GM21390 (cell line): ENCODE results near the gene GYPC.
"Not testable (repeated sequence)": the region's sequence is repeated elsewhere in the genome, so short reads cannot be mapped to it uniquely, and the experiment has no call there.

ENCODE experiments used
- ATAC-seq: cut with Tn5 transposase; IDR thresholded peaks from one replicate; pipeline ENCODE4 v1.9.1; 2021; ENCODE audit not compliant: unreplicated experiment

The GYPC gene

DNA sequence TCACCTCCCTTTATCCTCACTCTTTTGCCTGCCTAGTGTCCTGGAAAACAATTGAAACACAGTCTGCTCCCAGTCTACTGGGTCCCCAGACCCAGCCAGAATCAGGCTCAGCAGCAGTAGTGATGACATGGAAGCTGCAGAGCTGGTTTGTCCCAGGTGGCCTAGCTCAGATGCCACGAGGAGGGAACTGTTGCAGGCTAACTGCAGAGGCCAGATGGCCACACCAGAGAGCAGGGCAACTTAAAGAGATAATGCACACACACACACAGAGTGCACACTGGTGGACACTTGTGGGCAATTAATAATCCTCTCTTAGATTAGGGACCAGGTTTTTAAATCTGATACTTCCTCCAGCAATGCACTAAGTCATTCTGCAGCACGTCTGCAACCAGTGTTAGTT, 42.4 kb downstream of the GYPC start:
- no peak for ATAC-seq

DNA sequence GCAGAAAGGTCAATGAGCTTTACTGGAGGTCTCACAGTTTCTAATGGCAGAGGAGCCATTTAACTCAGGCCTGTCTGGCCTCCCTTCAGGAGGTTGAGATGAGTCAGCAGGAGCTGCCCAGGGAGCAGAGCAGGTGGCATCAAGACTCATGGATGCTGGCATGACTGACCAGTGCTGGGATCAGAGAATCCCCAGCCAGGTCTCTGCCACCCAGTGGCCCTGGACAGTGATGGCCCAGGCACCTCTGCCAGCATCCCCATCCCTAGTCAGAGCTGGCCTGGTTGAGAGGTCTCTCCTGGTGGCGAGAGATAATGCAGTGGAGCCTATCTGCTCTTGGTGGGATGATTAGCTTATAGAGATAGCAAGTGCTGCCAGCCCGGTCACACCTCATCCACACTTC, 43.1 kb downstream of the GYPC start:
- no peak for ATAC-seq

DNA sequence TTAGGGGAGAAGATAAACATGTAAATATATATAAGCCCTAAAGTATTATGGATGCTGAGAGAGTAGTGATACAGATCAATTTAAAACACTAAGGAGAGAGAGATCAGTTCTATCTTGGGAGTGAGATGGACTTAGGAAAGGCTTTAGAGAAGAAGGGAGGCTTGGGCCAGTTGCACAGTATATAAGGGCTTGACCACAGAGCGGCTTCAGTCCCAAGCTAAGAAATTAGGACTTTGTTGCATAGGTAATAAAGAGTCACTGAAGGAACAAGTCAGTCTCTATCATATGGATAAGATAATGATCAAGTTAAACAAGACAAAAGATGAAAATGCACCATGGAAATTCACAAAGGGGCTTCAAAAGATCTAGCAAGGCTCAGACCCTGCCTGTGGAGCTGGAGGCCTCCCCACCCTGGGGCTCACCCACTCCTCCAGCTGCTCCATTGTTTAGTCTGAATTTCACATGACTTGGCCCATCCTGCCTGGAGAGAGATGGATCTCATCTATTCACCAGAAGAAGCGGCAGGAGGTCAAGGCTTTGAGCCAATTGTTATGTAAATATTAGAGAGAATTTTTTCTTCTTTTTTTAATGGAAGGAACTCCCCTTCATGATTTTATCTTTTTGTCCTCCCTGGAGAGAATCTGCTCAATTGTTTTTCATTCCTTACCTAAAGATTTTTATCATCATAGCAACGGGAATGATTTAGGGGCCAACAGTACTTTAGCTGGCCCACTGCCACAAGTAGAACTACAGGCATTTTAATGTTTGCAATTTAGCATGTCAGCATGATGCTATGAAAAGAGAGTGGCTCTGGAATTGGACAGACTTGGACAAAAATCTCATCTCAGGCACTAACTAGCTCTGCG, 44.0 kb downstream of the GYPC start:
- ATAC-seq: no peak

DNA sequence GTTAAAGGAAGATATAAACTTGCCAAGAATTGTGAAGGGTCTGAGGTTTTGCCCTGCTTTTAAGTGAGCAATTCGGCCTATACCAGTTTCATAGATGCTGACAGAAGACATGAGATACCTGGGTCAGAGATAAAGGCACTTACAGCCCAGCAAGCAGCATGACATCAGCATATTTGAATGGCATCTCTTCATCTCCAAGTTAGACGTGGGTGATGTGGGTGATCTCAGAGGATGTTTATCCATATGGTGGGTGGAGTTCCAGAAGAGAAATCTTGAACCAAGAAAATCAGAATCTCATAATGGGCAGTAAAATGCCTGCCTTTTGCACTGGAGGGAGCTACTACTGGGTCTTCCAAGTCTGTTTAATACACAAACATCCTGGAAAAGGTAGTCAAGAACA, 44.7 kb downstream of the GYPC start:
- no peak for ATAC-seq

DNA sequence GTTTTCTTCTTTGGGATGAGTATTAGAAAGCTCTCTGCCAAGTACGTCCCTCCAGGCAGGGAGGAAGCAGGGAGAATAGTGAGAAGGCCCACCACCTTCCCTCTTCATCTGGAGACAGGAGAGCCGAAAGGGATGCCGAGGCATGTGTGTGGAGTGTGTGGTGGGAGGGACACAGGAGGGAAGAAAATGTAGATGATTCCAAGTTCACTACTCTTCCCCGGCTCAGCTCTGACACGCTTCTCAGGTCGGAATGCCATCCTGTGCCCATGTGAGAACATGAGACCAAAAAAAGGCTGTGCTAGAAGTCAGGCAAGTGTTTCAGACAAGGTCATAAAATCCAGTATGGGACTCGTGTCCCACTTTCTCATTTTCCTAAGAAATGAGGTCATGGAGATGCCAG, 47.4 kb downstream of the GYPC start:
- ATAC-seq: no peak

DNA sequence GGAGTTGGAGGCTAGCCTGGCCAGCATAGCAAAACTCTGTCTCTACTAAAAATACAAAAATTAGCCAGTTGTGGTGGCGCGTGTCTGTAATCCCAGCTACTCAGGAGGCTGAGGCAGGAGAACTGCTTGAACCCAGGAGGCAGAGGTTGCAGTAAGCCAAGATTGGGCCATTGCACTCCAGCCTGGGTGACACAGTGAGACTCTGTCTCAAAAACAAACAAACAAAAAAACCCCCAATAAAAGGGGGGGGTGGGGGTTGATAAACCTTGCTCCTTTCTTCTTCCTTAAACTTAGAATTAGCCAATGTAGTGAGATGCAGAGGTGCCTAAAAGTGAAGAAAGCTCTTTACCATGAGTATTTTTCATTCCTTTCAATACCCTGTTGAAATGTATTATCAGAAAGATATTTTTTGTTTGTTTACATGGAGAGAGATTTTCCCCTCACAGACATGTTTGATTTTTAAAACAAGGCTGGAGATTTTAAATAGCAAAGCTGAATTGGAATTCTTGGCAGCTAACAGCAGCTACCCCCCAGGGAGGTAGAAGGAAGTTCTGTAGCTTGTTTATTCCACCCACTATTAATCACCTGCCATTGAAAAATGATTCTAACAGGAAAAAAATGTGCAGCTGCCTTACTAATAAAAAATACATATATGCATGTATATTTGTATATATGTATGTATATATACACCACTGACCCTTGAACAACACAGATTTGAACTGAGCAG, 48.6 kb downstream of the GYPC start:
- no peak for ATAC-seq

DNA sequence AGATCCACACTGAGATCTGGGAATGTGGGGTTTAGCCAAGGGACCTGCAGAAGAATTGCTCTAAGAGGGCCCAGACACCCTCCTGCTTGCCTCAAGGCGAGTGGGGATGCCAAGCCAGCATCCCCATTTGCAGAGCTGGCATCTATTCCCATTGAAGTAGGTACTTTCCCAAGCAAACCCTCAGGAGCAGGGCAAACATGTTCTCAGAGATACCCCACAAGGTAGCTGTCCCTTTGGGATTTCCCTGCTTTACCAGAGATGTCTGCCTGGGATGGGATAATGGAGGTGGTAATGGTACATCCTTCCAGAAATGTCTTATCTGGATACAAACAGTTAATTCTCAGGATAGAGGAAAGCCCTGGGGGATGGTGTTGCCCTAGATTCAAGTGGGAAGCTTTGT, 51.2 kb downstream of the GYPC start:
- ATAC-seq: no peak

DNA sequence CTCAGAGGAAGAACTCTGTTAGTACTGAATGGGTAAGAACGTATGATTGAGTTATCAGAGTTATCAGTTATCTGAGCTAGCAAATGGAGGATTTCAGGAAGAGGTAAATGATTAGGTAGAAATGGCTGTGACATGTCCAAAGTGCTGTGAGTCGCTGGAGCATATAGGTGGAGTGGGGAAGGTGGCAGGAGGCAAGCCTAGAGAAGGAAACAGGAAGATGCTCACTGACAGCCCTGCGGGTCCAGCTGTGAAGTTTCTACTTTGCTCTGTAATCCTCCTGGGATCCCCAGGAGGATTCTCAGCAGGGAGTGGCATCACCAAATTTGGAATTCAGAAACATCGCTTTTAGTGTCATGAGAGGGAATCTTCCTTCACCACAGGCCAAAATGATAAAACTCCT, 52.0 kb downstream of the GYPC start:
- ATAC-seq: no peak

DNA sequence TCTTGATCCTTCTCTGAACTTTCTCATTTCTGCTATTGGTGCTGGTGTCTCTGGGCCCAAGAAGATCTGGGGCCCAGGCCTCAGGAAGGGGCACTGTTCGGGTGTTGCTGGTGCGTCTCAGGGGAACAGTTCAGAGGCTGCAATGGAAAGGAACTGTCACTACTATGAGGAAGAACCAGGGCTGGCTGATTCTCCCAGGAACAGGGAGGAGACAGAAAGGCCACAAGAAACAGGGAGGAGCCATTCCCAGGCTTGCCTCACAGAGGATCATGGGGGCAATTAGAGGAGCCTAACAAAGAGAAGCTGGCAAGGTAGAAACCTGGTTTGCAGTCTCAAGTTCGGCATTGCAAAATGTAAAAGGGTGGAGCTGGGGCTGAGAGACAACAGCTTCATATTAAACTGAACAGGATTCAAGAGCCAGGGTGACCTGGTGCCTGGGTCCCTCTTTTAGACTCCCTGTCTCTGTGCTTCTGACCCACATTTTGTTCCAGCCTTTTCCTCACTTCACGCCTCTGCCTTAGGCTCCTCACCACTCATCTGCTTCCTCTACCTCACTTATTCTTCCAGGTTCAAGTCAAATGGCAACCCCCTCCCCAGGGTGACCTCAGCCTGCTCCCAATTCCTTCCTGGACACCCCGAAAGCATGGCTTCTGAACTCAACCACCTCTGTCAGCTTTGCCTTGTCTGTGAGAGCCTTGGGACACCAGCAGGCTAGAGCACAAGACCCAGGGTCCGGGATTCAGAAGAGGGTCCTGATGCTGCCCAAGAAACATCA, 58.4 kb downstream of the GYPC start:
- no peak for ATAC-seq

DNA sequence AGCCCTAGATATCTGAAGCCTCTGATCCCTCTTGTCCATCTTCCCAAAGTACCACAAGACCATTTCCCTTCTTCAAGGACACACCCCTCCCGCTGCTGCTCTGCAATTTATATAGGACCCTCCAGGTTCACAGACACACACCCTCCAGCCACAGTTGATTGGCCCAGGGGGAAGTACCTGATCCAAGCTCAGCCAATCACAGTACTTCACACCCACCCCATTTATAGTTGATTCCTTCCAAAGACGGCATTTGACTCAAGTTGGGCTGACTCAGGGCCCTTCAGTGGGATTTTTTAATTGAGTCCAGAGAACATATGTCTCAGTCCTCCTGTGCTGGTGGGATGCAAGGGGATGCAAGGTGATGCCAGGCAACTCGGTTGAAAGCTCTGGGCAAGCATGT, 59.2 kb downstream of the GYPC start:
- no peak for ATAC-seq

DNA sequence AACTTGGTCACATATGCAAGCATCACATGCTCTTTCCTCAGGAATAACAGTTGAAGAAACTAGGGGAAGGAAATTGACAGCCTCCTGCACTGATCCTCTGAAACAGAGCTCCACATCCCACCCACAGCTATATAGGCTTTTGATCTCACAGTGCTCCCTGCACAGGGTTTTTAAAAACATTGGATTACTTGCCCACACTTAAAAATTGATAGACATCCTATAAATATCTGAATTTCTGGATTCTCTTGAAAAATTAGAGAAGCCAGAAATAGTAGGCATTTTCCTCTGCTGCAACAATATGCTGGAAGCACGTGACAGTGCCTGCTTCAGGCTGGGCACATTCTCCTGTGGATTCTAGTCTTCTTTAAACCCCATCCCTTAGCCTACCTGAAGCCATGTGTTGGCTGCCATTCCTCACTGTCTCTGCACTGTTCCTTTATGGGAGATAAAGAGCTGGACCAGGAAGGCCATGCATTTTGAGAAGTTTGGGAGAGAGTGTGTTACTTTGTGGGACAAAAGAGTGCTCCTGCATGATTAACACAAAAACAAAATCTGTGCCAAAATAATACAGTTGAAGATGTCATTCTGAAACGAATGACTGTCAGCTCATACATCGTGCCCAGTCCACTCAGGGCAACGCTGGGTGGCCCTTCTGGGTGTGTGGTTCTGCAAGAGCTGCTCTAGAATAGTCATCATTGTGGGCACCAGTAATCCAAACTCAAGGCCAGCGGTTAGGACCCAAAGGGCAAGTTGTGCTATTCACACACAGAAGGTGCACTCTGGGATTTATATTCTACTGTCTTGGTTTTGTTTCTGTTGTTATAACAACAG, 59.8 kb downstream of the GYPC start:
- no peak for ATAC-seq

DNA sequence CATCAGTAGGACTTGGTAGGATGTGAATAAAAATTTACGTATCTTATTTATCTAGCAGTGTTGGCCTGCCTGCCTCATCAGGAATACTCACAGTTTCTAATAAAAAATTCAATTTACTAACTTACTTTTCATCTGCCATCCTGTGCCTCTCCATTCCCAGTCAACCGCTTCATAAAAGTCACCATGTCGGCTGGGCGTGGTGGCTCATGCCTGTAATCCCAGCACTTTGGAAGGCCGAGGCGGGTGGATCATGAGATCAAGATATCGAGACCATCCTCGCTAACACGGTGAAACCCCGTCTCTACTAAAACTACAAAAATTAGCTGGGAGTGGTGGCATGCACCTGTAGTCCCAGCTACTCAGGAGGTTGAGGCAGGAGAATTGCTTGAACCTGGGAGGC, 61.3 kb downstream of the GYPC start:
- not testable (repeated sequence) for ATAC-seq

DNA sequence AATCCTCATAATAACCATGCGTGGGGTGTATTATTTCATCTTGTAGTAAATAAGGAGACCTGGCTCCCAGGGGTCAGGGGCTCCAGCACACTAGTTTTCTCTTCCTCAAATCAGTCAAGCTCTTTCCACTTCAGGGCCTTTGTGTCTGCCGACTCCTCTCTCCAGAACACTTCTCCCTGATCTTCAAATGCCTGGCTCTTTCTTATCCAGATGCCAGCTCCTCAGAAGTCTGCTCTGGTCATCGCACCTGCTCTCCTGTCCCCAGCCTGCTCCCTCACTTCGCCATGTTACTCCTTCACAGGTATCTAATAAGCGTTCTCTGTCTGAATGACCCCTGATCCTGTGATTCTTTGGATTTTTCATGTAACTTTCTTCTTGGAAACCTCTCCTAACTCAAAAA, 62.0 kb downstream of the GYPC start:
- no peak for ATAC-seq

DNA sequence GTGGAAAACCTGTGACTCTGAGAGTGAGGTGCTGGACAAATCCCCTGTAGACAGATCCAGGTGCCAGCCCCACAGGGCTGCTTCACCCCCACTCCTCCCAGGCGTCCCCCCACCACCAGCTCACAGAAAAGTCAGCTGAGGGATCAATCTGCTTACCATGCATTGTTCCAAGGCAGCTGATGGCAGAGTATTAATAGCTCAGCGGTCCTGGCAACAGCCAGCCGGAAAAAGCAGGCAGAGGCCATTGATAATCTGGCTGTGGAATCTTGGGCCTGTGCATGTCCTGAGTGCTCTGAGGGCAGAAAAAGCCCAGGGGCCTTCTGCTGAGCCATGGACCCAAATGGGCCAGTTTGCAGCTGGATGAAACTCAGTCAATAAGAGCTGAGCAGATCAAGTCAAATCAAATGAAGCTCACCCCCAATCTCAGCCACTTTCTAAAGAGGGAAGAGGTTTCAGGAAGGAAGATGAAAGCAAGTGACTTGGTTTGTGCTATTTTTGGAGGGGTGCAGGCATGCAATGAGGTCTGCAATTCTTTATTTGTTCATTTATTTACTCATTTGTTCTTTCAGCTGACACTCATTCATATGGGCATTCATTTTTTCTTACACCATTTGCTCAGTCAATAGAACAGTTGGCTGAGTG, 63.4 kb downstream of the GYPC start:
- no peak for ATAC-seq

DNA sequence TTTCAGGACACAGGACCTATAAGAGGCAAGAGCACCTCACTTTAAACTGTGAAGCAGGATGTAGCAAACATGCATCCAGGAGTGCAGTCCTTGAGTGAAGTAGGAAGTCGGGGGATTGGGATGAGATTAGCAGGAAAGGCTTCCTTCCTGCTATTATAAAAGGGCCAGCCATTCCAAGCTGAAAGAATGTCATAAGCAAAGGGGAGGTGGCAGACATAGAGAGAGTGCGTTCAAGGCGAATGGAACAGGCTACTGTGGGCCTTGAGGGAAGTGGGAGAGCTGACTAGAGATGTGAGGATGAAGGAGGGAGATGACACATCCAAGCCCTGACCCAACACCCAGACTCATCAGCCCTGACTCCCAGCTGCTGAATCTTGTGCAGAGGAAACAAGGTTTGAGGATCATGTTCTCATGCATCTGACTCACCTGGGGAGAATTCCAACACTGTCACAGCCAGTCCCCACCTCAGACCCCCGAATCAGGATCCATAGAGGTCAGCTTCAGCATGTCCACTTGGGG, 63.9 kb downstream of the GYPC start:
- no peak for ATAC-seq

DNA sequence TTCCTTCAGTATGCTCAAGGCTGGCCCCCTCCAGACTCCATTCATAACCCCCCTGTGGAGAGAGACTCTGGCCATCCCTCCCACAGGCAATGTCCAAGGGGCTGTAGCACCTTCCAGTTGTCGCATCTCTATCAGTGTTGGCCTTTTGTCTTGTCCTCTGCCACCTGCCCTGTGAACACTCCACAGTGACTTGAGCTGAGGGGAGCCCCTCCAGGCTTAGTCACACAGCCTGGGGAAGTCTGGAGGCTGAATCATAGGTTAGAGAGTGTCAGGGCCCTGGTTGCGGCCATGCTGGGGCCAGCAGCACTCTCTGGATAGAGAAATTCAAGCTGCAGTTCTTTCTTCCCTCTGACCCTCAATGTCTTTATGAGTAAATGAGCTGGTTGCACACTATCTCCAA, 64.7 kb downstream of the GYPC start:
- ATAC-seq: no peak

DNA sequence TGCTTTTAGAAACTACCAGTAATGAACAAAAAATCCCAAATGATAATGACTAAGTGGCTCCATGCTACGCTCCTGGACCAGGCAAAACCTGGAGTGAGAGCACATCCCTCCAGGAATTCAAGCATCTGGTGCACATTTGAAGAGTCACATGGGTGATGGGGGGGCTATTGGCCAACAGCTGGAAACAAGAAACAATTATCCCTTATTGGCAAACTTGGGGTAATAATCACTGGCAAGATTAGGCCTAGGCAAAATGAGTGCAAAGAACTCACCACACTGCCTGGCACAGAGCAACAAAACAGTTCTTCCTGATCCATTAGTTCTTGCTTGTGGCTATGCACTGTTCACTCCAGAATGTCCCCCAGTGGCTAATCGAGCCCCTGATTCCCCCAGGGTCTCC, 66.1 kb downstream of the GYPC start:
- no peak for ATAC-seq

DNA sequence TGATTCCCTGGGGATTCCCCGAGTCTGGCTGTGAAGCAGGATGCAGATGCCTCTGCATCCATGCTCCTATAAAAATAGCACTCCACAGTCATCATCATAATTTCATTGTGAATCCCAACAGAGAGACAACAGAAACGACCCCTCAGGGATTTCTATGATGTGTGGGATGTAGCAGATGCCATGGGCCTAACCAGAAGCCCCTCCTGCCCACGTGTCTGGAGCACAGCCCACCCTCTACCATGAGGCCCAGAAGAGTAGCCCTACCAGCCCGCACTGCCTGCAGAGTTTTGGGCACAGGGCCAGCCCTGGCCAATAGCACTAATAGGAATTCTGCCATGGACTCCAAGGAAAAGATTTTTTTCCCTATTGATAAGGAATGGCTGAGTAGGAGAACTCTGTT, 66.6 kb downstream of the GYPC start:
- ATAC-seq: no peak

DNA sequence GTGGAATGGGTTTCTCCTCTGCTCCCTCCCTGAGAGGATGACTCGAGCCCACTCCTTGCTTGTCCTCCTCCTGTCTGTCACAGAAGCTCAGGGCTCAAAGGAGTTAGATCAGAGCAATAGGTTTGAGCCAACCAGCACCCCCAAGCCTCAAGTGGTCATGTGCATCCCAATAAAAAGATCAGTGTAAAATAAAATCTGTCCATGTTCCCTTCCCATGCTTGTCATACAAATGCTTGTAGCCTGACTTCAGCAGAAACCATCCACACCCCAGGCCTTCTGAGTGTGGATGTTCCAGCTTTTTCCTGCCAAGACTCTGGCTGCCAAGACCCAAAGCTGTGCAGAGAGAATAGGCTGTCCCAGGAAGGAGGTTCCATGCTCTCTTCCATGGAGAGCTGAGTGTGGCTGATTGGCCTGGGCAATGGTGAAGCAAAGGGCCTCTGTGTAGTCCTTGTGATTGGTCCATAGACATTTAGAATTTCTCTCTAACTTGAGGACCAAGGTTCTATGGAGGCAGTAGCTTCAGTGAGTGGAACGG, 67.4 kb downstream of the GYPC start:
- ATAC-seq: no peak

DNA sequence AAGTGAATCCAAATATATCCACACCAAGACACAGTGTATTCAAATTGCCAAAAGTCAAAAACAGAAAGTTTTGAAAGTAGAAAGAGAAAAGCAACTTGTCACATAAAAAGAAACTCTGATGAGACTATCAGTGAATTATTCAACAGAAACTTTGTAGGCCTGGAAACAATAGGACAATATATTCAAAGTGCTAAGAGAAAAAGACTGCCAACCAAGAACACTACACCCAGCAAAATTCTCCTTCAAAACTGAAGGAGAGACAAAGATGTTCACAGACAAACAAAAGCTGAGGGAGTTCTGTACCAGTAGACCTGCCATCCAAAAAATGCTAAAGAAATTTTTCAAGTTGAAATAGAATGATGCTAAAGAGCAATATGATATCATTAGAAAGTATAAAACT, 69.6 kb downstream of the GYPC start:
- no peak for ATAC-seq
